HL-60/S4 treated with retinoic acid at 250 ng/mL for 4 days and 3 days (cell line): Measurements from ENCODE around the gene AWAT2.

Experiments used
- in situ Hi-C: fragments of 300-500 bp; cut with MboI; formaldehyde crosslinking; loops from 2 replicates; pipeline ENCODE4 v1.7.0; 2022; ENCODE audit warnings: low sequenced_read_pairs

The AWAT2 gene

GRCh38 chrX:70042399-70043371 lies 7.1 kb downstream of the AWAT2 start:
- in situ Hi-C loops = no loop called here

- in situ Hi-C loops = no loop called here
Observed at GRCh38 chrX:70041993-70042392, 7.7 kb downstream of the AWAT2 start.

- in situ Hi-C loops = no loop called here
Observed at GRCh38 chrX:70039758-70040157, 10.0 kb downstream of the AWAT2 start.

- in situ Hi-C loops = no loop called here
Observed at GRCh38 chrX:70038951-70039350, 10.8 kb downstream of the AWAT2 start.

GRCh38 chrX:70038515-70038914 lies 11.2 kb downstream of the AWAT2 start:
- in situ Hi-C loops = no loop called here

- in situ Hi-C loops = no loop called here
Observed at GRCh38 chrX:70034646-70035045, 15.1 kb downstream of the AWAT2 start.

- in situ Hi-C loops = no loop called here
Observed at GRCh38 chrX:70033348-70034051, 16.2 kb downstream of the AWAT2 start.

- in situ Hi-C loops = no loop called here
Observed at GRCh38 chrX:70032792-70033191, 16.9 kb downstream of the AWAT2 start.

- in situ Hi-C loops = no loop called here
Observed at GRCh38 chrX:70030301-70030767, 19.4 kb downstream of the AWAT2 start.

GRCh38 chrX:70029863-70030262 lies 19.9 kb downstream of the AWAT2 start:
- in situ Hi-C loops = no loop called here

- in situ Hi-C loops = no loop called here
Observed at GRCh38 chrX:70026851-70027200, 22.9 kb downstream of the AWAT2 start.

- in situ Hi-C loops = no loop called here
Observed at GRCh38 chrX:70026112-70026850, 23.5 kb downstream of the AWAT2 start.

- in situ Hi-C loops = no loop called here
Observed at GRCh38 chrX:70025464-70025863, 24.3 kb downstream of the AWAT2 start.

- in situ Hi-C loops = no loop called here
Observed at GRCh38 chrX:70022616-70023015, 27.1 kb downstream of the AWAT2 start.

GRCh38 chrX:70016513-70016912 lies 33.2 kb downstream of the AWAT2 start:
- in situ Hi-C loops = no loop called here

GRCh38 chrX:70013466-70014381 lies 36.0 kb downstream of the AWAT2 start:
- in situ Hi-C loops = no loop called here

GRCh38 chrX:70012756-70013155 lies 37.0 kb downstream of the AWAT2 start:
- in situ Hi-C loops = no loop called here

GRCh38 chrX:70009970-70010369 lies 39.8 kb downstream of the AWAT2 start:
- in situ Hi-C loops = no loop called here

- in situ Hi-C loops = no loop called here
Observed at GRCh38 chrX:70009049-70009448, 40.7 kb downstream of the AWAT2 start.

GRCh38 chrX:70007946-70008345 lies 41.8 kb downstream of the AWAT2 start:
- in situ Hi-C loops = no loop called here
